Stimulated activated CD4-positive, alpha-beta T cell treated with anti-CD3 and anti-CD28 coated beads, TNF-alpha, amount 100 ng/mL, for 48 hours (primary cell): ENCODE data around the gene ERBB2.
"Not testable (repeated sequence)": the region's sequence is repeated elsewhere in the genome, so short reads cannot be mapped to it uniquely, and the experiment has no call there.

ENCODE experiments used
- DNase-seq, 3 donors: peaks; one replicate each; pipeline ENCODE4 v3.0.0-alpha.2; 2020; ENCODE audit warnings: low read depth in 3 of 3

ERBB2 gene

DNA sequence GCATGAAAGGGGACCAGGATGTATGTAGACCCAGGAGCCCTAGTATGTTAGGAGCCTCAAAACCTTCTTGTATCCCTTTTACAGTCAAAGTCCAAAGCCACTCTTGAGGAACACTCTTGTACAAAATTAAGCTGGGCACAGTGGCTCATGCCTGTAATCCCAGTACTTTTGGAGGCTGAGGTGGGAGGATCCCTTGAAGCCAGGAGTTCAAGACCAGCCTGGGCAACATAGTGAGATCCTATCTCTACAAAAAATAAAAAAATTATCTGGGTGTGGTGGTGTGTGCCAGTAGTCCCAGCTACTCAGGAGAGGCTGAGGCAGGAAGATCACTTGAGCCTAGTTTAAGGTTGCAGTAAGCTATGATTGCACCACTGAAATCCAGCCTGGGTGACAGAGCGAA is 26.1 kb downstream of the ERBB2 start:
- DNase-seq = not testable (repeated sequence)

GRCh38 chr17:39726617-39727016 is 26.8 kb downstream of the ERBB2 start:
- no peak for DNase-seq

DNA sequence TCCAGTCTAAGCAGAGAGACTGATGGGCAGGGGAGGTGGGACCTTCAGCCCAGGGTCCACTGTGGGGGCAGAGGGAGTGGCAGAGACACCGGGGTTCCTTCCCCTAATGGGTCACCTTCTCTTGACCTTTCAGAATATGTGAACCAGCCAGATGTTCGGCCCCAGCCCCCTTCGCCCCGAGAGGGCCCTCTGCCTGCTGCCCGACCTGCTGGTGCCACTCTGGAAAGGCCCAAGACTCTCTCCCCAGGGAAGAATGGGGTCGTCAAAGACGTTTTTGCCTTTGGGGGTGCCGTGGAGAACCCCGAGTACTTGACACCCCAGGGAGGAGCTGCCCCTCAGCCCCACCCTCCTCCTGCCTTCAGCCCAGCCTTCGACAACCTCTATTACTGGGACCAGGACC is 27.7 kb downstream of the ERBB2 start:
- no peak for DNase-seq

GRCh38 chr17:39729280-39729851 is 29.5 kb downstream of the ERBB2 start:
- DNase-seq = no peak

DNA sequence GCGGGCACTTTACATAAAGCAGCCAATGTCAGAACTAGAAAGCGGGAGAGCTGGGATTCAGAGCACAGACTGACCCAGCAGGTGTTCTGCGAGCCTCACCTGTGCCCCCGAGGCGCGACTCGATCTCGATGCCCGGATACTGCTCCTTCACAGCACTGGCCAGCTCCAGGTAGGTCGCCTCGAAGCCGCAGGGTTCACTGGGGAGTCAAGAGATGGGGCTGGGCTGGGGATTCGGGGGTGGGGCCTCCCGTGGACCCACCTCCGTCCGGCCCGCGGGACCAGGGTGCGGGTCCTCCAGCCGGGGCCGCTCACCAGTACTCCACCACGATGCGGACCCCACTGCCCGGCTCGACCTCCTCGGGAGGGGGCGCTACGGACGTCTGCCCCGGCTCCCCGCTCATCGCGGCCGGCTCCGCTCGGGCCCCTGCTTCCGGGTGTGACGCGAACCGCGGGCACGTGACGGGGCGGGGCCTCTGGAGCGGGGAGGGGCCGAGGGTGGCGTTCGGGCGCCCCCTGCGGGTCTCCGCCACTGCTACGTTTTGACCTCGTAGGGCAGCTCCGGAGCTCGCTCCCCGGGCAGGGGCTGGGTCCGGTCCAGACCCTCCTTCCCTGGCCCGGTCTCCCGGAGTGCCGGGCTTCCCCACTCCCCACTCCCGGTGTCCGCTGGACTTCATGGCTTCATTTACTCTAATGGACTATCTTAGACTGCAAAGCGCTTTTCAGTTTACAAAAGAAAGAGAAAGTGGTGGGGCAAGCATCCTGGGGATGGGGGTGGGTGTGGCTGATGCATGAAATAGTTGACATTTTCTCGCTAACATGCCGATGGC is 30.4 kb downstream of the ERBB2 start, which contains the start of gene MIEN1:
MIEN1 (minus strand) TSS at position 438 of the 827 bp plus-strand sequence; CDS start at position 401, 37 bp downstream.
- peak; percentile 85 to 95 (median 91) for DNase-seq

DNA sequence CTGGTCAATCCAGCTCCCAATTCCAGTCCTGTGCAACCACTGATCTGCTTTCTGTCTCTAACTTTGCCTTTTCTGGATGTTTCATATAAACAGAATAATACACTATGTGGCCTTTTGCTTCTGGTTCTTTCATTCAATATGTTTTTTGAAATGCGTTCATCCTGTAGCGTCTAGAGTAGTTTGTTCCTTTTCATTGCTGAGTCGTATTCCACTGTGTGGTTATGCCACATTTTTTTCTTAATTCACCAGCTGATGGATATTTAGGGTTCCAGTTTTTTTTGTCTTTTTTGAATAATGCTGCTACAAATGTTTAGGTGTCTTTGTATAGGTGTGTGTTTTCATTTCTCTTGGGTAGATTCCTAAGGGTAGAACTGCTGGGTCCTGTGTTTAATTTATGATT is 32.7 kb downstream of the ERBB2 start:
- no peak for DNase-seq

DNA sequence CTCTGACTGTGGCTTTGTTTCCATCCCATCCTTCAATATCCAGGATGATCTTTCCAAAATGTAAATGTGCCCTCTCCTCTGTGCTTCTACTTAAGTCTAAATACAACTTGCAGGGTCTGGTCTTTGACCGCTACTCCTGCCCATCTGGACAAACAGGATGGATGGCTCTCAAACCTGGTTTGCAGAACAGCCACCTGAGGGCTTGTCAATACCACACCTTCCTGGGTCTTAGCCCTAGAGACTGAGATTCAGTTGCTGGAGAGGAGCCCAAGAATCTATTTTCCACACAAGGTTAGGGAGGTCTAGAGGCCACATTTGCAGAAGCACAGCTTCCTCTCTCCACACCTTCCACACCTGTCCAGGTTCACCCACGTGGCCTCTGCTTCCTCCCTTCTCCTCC is 36.0 kb downstream of the ERBB2 start:
- DNase-seq = no peak

GRCh38 chr17:39736319-39737165 is 36.7 kb downstream of the ERBB2 start:
- DNase-seq = no peak

DNA sequence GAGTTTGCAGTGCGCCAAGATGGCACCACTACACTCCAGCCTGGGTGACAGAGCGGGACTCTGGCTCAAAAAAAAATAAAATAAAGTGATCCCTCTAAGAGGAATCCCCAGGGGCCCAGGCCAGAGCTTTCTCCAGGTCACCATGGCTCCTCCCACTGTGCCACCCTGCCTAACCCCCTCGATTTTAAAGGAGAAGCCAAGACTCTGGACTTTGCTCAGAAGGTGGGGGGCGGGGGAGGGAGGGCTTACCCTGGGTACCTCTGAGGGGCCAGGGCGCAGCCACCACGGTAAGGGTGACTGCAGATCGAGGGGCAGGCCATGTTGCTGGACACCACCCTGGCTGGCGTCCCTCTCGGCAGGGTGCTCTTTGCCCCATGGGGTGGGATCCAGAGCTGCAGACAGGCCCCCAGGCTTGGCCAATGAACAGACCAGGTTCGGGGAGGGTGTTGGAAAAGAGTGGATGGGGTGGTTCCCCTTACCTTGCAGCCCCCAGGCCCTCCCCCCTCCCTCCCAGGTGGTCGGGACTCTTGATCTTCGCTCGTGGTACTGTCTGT is 37.4 kb downstream of the ERBB2 start:
- DNase-seq = no peak

GRCh38 chr17:39737760-39738567 is 38.1 kb downstream of the ERBB2 start, which contains the start of gene GRB7:
TSS of gene GRB7 (plus strand) at chr17:39737938. CDS start at chr17:39742302, 4,364 bp downstream.
- DNase-seq = no peak

GRCh38 chr17:39738568-39738901 is 38.7 kb downstream of the ERBB2 start:
- peak in 1 of 3 donors; percentile 13 for DNase-seq

GRCh38 chr17:39738983-39739884 is 39.4 kb downstream of the ERBB2 start:
- no peak for DNase-seq

GRCh38 chr17:39739885-39740356 is 40.1 kb downstream of the ERBB2 start:
- DNase-seq = no peak

DNA sequence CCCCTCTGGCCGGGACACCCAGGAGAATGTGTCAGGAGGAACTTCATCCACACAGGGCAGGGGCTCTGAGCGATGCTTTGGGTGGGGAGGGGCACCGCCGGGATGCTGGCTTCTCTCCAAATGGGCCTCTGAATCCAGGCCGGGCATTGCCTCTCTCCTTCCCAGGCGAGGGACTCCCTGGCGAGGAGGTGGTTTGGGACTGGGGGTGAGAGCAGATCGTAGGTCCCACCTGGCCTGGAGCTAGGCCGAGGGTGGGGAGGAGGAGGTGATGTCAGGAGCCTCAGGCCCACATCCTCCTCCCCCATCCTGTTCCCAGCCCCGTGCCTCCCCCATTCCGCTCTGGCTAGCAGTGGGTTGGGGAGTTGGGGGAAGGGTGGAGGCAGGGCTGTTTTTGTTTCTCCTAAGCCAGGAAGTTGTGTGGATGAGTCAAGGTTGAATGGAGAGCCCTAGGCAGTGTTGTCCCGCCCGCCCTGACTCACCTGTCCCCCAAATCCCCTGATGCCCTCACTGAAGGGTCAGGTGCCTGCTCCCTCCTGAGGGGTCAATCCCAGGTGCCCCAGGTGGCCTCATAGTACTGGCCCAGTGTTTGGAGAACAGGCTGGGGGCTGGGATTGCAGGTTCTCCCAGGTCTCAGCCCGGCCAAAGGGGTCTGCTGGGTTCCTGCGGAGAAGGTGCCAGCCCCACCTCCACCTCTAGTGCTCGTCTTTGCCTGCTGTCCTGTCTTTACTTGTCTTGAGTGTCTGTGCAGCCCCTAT is 40.7 kb downstream of the ERBB2 start:
- DNase-seq = no peak

DNA sequence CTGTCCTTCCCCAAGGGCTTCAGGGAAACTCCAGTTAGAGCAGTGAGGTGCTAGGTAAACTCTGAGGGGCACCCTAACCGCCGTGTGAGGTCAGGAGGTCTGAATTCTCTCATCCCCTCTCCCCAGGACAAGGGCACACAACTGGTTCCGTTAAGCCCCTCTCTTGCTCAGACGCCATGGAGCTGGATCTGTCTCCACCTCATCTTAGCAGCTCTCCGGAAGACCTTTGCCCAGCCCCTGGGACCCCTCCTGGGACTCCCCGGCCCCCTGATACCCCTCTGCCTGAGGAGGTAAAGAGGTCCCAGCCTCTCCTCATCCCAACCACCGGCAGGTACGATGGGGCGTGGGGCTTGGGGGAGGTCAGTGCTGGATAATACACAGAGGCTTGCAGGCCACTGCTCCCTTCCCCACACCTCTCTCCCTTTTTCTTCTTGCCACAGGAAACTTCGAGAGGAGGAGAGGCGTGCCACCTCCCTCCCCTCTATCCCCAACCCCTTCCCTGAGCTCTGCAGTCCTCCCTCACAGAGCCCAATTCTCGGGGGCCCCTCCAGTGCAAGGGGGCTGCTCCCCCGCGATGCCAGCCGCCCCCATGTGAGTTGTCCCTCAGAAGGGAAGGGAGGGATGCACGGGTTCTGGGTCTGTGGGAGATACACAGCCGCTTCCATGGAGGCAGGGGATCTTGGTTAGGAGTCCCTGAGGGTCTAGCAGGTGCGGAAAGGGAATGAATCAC is 42.4 kb downstream of the ERBB2 start:
- DNase-seq = no peak

DNA sequence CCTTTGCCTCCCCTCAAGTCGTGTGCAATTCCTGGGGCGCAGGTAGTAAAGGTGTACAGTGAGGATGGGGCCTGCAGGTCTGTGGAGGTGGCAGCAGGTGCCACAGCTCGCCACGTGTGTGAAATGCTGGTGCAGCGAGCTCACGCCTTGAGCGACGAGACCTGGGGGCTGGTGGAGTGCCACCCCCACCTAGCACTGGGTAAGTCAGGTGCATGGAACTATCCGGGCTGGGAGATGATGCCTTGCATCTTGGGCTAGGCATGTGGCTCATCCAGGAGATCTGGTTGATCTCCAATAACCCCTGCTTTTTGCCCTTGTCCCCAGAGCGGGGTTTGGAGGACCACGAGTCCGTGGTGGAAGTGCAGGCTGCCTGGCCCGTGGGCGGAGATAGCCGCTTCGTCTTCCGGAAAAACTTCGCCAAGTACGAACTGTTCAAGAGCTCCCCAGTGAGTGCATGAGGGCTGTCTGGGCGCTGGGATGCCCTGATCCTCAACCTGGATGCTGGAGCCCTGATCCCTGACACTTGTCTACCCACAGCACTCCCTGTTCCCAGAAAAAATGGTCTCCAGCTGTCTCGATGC is 43.1 kb downstream of the ERBB2 start:
- no peak for DNase-seq

DNA sequence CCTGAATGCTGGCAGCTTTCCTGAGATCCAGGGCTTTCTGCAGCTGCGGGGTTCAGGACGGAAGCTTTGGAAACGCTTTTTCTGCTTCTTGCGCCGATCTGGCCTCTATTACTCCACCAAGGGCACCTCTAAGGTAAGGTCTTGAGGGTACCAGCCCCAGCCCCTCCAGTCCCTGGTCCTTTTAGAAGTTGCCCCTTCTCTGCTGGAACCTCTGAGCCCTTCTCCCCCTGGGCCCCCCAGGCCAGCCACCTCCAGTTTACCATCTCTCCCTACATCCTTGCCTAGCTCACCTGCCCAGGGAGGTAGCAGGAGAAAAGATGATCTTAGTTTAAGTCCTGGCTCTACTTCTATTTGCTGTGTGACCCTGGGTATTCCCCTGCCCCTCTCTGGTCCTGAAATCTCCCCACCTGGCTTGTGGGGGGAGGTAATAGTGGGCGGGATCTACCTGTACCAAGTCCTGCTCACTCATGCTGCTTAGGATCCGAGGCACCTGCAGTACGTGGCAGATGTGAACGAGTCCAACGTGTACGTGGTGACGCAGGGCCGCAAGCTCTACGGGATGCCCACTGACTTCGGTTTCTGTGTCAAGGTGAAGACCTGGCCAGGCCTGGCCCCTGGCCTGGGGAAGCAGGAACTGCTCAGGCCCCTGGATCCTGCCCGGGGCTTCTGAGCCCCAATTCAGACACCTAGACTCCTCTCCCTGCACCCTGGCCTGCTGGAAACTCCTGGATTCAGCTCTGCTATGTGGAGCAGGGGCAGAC is 44.4 kb downstream of the ERBB2 start:
- DNase-seq = no peak

DNA sequence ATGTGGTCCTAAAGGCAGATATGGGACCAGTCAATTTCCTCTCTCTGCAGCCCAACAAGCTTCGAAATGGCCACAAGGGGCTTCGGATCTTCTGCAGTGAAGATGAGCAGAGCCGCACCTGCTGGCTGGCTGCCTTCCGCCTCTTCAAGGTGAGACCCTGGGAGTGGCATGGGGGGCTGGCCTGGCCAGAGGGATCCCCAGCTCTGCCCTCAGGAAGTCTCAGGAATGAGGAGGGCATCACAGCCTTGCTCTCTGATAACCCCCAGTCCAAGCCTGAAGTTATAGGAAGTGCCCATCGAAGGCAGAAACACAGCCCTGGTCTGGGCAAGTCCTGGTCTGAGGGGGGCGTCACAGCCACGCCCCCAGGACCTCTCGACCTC is 45.0 kb downstream of the ERBB2 start:
- no peak for DNase-seq
